RWPE2 (cell line): ENCODE data around the gene HLA-E.

Source experiments
- ATAC-seq: fragments of 200-7000 bp; cut with Tn5 transposase; 3 replicates; pipeline ENCODE4 v1.9.1; 2021; ENCODE audit warnings: low read depth
- DNase-seq: peaks from one replicate; pipeline ENCODE4 v3.0.0-alpha.2; 2020; ENCODE audit warnings: low spot score
- H3K27ac ChIP-seq: fragments of 450-650 bp; 2 replicates; pipeline ENCODE4 v1.5.1; 2017; ENCODE audit warnings: mild to moderate bottlenecking; ENCODE audit not compliant: poor library complexity, severe bottlenecking
- H3K27me3 ChIP-seq: fragments of 250-450 bp; sonication (Bioruptor Pico); 2 replicates; pipeline ENCODE4 v1.5.1; 2021; ENCODE audit warnings: mild to moderate bottlenecking, moderate library complexity; ENCODE audit not compliant: insufficient read depth, poor library complexity, severe bottlenecking
- H3K36me3 ChIP-seq: fragments of 250-450 bp; sonication (Bioruptor Pico); 2 replicates; pipeline ENCODE4 v1.5.1; 2020; ENCODE audit warnings: low read depth, mild to moderate bottlenecking, moderate library complexity
- H3K4me1 ChIP-seq: fragments of 250-450 bp; sonication (Bioruptor Pico); 2 replicates; pipeline ENCODE4 v1.5.1; 2021; ENCODE audit warnings: mild to moderate bottlenecking, moderate library complexity; ENCODE audit not compliant: insufficient read depth, poor library complexity, severe bottlenecking
- H3K4me3 ChIP-seq: fragments of 250-450 bp; sonication (Bioruptor Pico); 2 replicates; pipeline ENCODE4 v1.5.1; 2021; ENCODE audit warnings: mild to moderate bottlenecking, moderate library complexity; ENCODE audit not compliant: severe bottlenecking
- H3K9me3 ChIP-seq: fragments of 250-450 bp; sonication (Bioruptor Pico); 2 replicates; pipeline ENCODE4 v1.5.1; 2021; ENCODE audit warnings: mild to moderate bottlenecking, moderate library complexity; ENCODE audit not compliant: severe bottlenecking
- TF ChIP-seq, protein P1 (sequence below): fragments of 450-650 bp; IDR thresholded peaks from one replicate; pipeline ENCODE4 v1.5.1; 2017; ENCODE audit warnings: mild to moderate bottlenecking, moderate library complexity; ENCODE audit not compliant: poor library complexity, severe bottlenecking

HLA-E gene

GRCh38 chr6:30508890-30509736 is 19.8 kb downstream of the HLA-E start:
- DNase-seq (no peak), ATAC-seq (no peak)
- Histone ChIP-seq H3K9me3 (no peaks in the 10 kb centered on the region), H3K36me3 (no peaks in the 10 kb centered on the region), H3K27ac (no peak overlapping the region), H3K27me3 (no peaks in the 10 kb centered on the region), H3K4me1 (no peaks in the 10 kb centered on the region), H3K4me3 (no peak overlapping the region)
- TF ChIP-seq, protein P1, sequence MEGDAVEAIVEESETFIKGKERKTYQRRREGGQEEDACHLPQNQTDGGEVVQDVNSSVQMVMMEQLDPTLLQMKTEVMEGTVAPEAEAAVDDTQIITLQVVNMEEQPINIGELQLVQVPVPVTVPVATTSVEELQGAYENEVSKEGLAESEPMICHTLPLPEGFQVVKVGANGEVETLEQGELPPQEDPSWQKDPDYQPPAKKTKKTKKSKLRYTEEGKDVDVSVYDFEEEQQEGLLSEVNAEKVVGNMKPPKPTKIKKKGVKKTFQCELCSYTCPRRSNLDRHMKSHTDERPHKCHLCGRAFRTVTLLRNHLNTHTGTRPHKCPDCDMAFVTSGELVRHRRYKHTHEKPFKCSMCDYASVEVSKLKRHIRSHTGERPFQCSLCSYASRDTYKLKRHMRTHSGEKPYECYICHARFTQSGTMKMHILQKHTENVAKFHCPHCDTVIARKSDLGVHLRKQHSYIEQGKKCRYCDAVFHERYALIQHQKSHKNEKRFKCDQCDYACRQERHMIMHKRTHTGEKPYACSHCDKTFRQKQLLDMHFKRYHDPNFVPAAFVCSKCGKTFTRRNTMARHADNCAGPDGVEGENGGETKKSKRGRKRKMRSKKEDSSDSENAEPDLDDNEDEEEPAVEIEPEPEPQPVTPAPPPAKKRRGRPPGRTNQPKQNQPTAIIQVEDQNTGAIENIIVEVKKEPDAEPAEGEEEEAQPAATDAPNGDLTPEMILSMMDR: no peak

GRCh38 chr6:30510419-30511168 is 21.3 kb downstream of the HLA-E start:
- Histone ChIP-seq H3K9me3 (no peaks in the 10 kb centered on the region), H3K27ac (no peak overlapping the region), H3K4me1 (no peaks in the 10 kb centered on the region), H3K36me3 (no peaks in the 10 kb centered on the region), H3K4me3 (no peak overlapping the region), H3K27me3 (no peaks in the 10 kb centered on the region)
- DNase-seq (no peak), ATAC-seq (no peak)
- TF ChIP-seq, protein P1: no peak

DNA sequence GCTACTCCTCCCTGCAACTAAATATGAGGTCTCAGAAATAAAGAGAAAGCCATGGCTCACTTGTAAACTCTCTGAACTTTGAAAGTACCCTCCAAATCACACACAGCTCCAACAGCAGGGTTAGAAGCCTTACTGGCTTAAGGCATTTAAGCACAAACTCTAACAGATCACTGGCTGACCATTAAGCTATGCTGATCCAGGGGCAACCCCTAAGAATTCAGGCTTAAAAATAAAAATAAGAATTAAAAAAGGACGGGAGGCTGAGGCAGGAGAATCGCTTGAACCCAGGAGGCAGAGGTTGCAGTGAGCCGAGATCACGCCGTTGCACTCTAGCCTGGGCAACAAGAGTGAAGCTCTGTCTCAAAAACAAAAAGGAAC is 21.8 kb downstream of the HLA-E start:
- TF ChIP-seq, protein P1: no peak
- Histone ChIP-seq H3K4me3 (no peak overlapping the region), H3K27ac (no peak overlapping the region), H3K4me1 (peaks cover 5% of the 10 kb centered on the region), H3K9me3 (no peaks in the 10 kb centered on the region), H3K36me3 (no peaks in the 10 kb centered on the region), H3K27me3 (no peaks in the 10 kb centered on the region)
- ATAC-seq: no peak
- DNase-seq: no peak

DNA sequence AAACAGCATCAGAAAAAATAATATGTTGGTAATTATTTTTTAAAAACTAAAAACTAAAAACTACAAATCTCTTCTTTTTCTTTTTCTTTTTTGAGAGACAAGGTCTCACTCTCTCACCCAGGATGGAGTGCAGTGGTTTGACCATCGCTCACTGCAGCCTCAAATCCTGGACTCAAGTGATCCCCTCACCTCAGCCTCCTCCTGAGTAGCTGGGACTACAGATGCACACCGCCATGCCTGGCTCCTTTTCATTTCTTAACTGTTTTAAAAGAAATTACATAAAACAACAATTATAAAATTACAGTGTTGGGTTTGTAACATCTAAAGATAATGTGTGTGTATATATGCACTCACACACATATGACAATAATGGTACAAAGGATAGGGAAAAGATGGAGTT is 24.1 kb downstream of the HLA-E start:
- TF ChIP-seq, protein P1: no peak
- Histone ChIP-seq H3K4me1 (peaks cover 15% of the 10 kb centered on the region), H3K36me3 (no peaks in the 10 kb centered on the region), H3K4me3 (no peak overlapping the region), H3K27me3 (no peaks in the 10 kb centered on the region), H3K27ac (no peak overlapping the region), H3K9me3 (no peaks in the 10 kb centered on the region)
- DNase-seq (no peak), ATAC-seq (no peak)
